ENCODE results near the gene OPRD1. TPM values are rescaled to one million over a fixed set of nuclear protein-coding genes. Genes with fewer than 3 reads are reported as not detected.

Gene OPRD1
- total and polyA plus RNA-seq, 4 donors = 0.01 TPM; not detected in 3

DNA sequence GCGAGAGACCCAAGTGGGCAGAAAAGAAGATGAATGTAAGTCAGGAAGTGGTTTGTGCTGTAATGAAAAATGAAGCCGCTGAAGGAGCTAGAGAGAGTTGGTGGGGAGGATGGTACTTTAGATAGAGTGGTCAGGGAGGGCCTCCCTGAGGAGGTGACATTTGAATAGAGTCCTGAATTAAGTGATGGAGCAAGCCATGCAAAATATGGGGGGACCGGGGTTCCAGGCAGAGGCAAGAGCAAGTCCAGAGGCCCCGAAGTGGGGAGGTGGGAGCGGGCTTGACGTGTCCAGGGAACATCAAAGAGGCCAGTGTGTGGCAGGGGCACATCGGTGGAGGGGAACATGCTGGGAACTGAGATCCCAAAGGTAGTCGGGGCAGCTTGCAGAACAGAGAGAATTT, 43.1 kb downstream of the OPRD1 start (continued):
- TF ChIP-seq, protein P1, sequence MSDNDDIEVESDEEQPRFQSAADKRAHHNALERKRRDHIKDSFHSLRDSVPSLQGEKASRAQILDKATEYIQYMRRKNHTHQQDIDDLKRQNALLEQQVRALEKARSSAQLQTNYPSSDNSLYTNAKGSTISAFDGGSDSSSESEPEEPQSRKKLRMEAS (IDR thresholded peaks at IDR 0.05) = no peak
- TF ChIP-seq SP1 (IDR thresholded peaks at IDR 0.05) (no peak), YY1 (IDR thresholded peaks at IDR 0.05) (no peak)

DNA sequence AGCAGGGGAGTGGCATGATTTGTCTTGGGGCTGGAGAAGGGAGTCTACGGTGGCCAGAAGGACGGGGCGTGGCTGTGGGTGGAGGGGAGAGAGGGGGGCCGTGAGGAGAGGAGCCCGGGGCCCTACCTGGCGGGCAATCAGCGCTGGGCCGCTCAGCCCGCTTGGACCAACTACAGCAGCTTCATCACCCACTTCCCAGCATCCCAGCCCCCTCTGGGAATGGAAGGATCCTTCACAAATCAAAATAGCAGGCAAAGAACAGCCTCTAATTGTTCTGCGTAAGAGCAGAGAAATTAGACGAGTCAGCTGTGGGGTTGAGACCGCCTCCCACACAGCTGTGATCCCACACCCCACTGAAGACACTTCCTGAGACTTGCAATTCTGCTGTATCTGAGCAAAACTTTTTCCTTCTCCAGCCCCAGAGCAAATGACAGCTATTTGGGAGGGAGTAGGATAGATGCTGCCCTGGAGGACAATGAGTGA, 43.5 kb downstream of the OPRD1 start:
- H3K4me1 ChIP-seq (ENCODE audit: control insufficient read depth in 4 of 4, insufficient read depth in 4 of 4, low read length in 3 of 4) = no peaks in the 10 kb centered on the region
- no peaks in the 10 kb centered on the region for H3K9me3 ChIP-seq (ENCODE audit: control insufficient read depth in 4 of 4, low read length in 3 of 4)
- H3K9ac ChIP-seq (ENCODE audit: low read depth in 1 of 2, low read length in 2 of 2) = no peak overlapping the region
- WGBS = 63% methylated on average over 12 of the region's 12 CpGs
- H3K4me3 ChIP-seq (ENCODE audit: low read depth in 1 of 3, low read length in 3 of 3) = no peak overlapping the region
- TF ChIP-seq, protein P2, sequence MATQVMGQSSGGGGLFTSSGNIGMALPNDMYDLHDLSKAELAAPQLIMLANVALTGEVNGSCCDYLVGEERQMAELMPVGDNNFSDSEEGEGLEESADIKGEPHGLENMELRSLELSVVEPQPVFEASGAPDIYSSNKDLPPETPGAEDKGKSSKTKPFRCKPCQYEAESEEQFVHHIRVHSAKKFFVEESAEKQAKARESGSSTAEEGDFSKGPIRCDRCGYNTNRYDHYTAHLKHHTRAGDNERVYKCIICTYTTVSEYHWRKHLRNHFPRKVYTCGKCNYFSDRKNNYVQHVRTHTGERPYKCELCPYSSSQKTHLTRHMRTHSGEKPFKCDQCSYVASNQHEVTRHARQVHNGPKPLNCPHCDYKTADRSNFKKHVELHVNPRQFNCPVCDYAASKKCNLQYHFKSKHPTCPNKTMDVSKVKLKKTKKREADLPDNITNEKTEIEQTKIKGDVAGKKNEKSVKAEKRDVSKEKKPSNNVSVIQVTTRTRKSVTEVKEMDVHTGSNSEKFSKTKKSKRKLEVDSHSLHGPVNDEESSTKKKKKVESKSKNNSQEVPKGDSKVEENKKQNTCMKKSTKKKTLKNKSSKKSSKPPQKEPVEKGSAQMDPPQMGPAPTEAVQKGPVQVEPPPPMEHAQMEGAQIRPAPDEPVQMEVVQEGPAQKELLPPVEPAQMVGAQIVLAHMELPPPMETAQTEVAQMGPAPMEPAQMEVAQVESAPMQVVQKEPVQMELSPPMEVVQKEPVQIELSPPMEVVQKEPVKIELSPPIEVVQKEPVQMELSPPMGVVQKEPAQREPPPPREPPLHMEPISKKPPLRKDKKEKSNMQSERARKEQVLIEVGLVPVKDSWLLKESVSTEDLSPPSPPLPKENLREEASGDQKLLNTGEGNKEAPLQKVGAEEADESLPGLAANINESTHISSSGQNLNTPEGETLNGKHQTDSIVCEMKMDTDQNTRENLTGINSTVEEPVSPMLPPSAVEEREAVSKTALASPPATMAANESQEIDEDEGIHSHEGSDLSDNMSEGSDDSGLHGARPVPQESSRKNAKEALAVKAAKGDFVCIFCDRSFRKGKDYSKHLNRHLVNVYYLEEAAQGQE (IDR thresholded peaks at IDR 0.05) = no peak
- TF ChIP-seq RXRA (IDR thresholded peaks at IDR 0.05) (no peak), RAD21 (IDR thresholded peaks at IDR 0.05) (no peak), YY1 (IDR thresholded peaks at IDR 0.05) (no peak), GABPA (IDR thresholded peaks at IDR 0.05 in 1 of 2, conservative IDR thresholded peaks at IDR 0.05 in 1 of 2) (no peak), HNF4A (conservative IDR thresholded peaks at IDR 0.05) (no peak), JUND (IDR thresholded peaks at IDR 0.05) (no peak), TAF1 (conservative IDR thresholded peaks at IDR 0.05) (no peak), HNF4G (IDR thresholded peaks at IDR 0.05) (no peak), EGR1 (IDR thresholded peaks at IDR 0.05; ENCODE audit: low read depth in 2 of 2) (no peak)
- TF ChIP-seq, protein P1 (IDR thresholded peaks at IDR 0.05) = no peak
- TF ChIP-seq, protein P3, sequence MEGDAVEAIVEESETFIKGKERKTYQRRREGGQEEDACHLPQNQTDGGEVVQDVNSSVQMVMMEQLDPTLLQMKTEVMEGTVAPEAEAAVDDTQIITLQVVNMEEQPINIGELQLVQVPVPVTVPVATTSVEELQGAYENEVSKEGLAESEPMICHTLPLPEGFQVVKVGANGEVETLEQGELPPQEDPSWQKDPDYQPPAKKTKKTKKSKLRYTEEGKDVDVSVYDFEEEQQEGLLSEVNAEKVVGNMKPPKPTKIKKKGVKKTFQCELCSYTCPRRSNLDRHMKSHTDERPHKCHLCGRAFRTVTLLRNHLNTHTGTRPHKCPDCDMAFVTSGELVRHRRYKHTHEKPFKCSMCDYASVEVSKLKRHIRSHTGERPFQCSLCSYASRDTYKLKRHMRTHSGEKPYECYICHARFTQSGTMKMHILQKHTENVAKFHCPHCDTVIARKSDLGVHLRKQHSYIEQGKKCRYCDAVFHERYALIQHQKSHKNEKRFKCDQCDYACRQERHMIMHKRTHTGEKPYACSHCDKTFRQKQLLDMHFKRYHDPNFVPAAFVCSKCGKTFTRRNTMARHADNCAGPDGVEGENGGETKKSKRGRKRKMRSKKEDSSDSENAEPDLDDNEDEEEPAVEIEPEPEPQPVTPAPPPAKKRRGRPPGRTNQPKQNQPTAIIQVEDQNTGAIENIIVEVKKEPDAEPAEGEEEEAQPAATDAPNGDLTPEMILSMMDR (IDR thresholded peaks at IDR 0.05; ENCODE audit: low read depth, low read length, missing input control) = no peak
- H3K36me3 ChIP-seq (ENCODE audit: control insufficient read depth in 4 of 4, insufficient read depth in 3 of 4, low read depth in 1 of 4, low read length in 3 of 4) = no peaks in the 10 kb centered on the region
- no peak overlapping the region for H3K27ac ChIP-seq (ENCODE audit: low read depth in 1 of 2, low read length in 2 of 2)
- H3K27me3 ChIP-seq (ENCODE audit: control insufficient read depth in 4 of 4, insufficient read depth in 4 of 4, low read length in 3 of 4) = no peaks in the 10 kb centered on the region
- no peak for DNase-seq (ENCODE audit: low spot score)

DNA sequence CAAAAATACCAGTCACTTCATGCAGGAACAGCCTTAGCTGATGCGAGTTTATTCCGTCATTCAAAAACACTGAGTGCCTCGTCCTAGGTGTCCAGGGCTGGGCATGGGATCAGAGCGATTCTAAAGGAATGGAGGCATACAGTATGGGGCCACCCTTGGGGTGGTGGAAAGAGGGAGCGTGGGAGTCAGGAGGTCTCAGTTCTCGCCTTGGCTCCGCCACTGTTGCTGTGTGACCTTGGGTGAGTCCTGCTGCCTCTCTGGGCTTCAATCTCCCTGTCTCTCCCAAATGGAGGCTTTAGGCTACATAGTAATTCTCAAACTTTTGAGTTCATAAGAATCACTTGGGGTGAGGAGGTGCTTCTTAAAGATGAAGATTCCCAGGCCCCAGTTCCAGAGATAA, 44.0 kb downstream of the OPRD1 start:
- TF ChIP-seq SP1 (IDR thresholded peaks at IDR 0.05) = no peak
- TF ChIP-seq RXRA (IDR thresholded peaks at IDR 0.05) = no peak
- TF ChIP-seq RAD21 (IDR thresholded peaks at IDR 0.05) = no peak
- no peak for TF ChIP-seq GABPA (IDR thresholded peaks at IDR 0.05 in 1 of 2, conservative IDR thresholded peaks at IDR 0.05 in 1 of 2)
- TF ChIP-seq FOXA1 (IDR thresholded peaks at IDR 0.05) = no peak
- no peaks in the 10 kb centered on the region for H3K27me3 ChIP-seq (ENCODE audit: control insufficient read depth in 4 of 4, insufficient read depth in 4 of 4, low read length in 3 of 4)
- no peak overlapping the region for H3K9ac ChIP-seq (ENCODE audit: low read depth in 1 of 2, low read length in 2 of 2)
- no peaks in the 10 kb centered on the region for H3K9me3 ChIP-seq (ENCODE audit: control insufficient read depth in 4 of 4, low read length in 3 of 4)
- H3K4me3 ChIP-seq (ENCODE audit: low read depth in 1 of 3, low read length in 3 of 3) = no peak overlapping the region
- no peak overlapping the region for H3K27ac ChIP-seq (ENCODE audit: low read depth in 1 of 2, low read length in 2 of 2)
- H3K36me3 ChIP-seq (ENCODE audit: control insufficient read depth in 4 of 4, insufficient read depth in 3 of 4, low read depth in 1 of 4, low read length in 3 of 4) = no peaks in the 10 kb centered on the region
- no peaks in the 10 kb centered on the region for H3K4me1 ChIP-seq (ENCODE audit: control insufficient read depth in 4 of 4, insufficient read depth in 4 of 4, low read length in 3 of 4)
- 91% methylated on average over 7 of the region's 7 CpGs for WGBS
- DNase-seq (ENCODE audit: low spot score) = no peak
